Cardiac septum (tissue), 1 donor: ENCODE results near the gene ARSA. TPM values are rescaled to one million over a fixed set of nuclear protein-coding genes. Genes with fewer than 3 reads are reported as not detected.

Experiments used
- DNase-seq: peaks from one replicate; pipeline ENCODE4 v3.0.0-alpha.2; 2020; ENCODE audit warnings: low spot score
- intact Hi-C: fragments of 100-400 bp; cut with DNase I; formaldehyde crosslinking; loops from one replicate; pipeline ENCODE4 v1.14.0; 2022
- total RNA-seq: library from RNA; stranded (reverse); fragmentation: NEBNext Ultra II Directional; extraction: Animal tissue kit (Norgen Biotek cat#: 25700); gene quantifications from one replicate; pipeline ENCODE4 v1.2.1, GENCODE V29; 2021
- donor health status: DM: no; HTN: no; CAD: no.

ARSA gene
- total RNA-seq, 1 donor from 2014 or later = 33.7 TPM

DNA sequence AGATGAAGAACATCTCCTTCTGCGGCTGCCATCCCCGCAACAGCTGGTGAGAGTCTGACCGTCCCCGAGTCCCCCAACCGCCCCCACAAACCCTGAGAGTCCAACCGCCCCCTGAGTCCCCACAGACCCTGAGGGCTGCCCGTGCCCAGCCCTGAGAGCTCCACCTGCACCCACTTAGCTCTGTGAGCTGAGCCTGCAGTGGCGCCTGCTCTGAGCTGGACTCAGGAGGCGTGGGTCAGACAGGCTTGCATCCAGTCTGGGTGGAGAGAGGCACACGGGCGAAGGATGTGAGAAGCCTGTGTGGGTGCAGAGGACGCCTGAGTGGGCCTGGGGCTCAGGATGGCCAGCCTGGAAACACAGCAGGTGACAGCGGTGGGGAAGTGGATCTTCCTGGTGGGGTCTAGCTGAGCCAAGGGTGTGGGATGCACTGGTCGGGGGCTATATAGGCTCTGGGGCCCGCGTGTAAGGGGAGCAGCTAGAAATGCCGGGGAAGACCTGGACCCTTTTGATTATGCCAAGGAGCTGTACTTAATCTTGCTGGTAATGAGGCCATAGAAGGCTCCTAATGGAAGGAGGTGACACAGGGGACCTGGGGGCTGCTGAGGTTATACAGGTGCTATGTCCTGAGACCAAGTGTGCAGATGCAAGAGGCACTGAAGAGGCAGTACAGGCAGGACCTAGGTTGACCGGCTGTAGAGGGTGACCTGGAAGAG, 20.9 kb downstream of the ARSA start:
- intact Hi-C loops = no loop called here
- peak; percentile 43 for DNase-seq

DNA sequence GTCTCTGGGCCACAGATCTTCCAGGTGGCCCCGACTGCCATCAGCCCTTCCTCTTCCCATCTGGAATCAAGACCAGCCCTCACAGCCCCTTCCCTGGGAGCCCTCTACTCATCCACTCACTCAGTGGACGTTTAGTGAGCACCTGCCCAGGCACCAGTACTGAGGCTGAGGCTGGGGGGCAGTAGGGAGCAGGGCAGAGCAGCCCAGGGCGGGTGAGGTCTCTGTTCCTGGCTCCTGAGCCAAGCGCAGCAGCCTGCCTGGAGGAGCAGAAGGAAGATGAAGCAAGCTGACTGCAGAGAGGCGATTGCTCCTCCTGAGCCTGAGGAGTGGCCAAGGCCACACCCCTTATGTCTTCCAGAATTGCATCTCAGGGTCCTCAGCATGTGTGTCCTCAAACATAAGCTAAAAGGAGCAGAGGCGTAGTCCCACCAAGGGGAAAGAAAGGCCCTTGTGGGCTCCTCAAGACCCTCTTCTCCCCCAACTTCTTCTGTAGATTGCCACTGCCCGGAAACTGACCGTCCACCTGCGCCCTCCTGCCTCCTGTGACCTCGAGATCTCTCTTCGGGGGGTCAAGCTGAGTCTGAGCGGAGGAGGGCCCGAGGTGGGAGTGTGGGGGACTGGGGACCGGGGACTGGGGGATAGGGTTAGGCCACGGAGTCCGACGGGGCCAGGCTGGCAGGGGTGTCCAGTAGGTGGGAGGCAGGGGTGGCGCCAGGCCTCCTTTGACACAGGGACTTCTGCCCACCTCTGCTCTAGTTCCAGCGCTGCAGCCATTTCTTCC, 21.6 kb downstream of the ARSA start:
- DNase-seq = peak; percentile 47
- intact Hi-C loops = no loop called here

GRCh38 chr22:50605613-50606074, 22.3 kb downstream of the ARSA start:
- intact Hi-C loops = no loop called here
- peak; percentile 53 for DNase-seq

DNA sequence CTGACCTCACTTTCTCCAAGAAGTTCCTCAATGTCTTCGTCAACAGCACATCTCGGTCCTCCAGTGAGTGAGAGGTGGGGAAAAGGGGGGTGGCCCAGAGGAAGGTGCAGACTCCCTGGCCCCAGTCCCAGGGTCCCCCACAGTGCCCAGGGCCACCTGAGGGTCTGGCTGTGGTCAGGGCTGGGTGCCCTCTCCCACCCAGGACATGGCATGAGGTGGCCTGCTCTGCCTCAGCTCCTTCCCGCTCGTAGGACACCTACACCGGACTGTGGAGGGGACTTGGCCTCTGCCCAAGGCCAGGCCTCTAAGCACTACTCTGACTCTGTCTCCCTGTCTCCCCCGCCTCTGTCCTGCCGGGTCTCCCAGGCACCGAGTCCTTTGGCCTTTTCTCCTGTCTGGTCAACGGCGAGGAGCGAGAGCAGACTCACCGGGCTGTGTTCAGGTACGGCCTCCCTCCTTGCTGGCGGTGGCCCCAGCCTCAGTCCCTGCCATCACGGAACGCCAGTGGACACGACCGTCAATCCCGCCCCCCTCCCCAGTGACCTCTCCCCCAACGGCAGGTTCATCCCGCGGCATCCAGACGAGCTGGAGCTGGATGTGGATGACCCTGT, 22.8 kb downstream of the ARSA start:
- intact Hi-C loops = no loop called here
- DNase-seq = peak; percentile 68

GRCh38 chr22:50604256-50605001, 23.5 kb downstream of the ARSA start:
- DNase-seq = peak; percentile 35
- intact Hi-C loops = no loop called here

GRCh38 chr22:50603511-50604255, 24.3 kb downstream of the ARSA start:
- peak; percentile 51 for DNase-seq
- intact Hi-C loops = no loop called here

- intact Hi-C loops = no loop called here
- peak; percentile 27 for DNase-seq
Observed at GRCh38 chr22:50602338-50602700, 25.6 kb downstream of the ARSA start.

- DNase-seq = peak; percentile 54
- intact Hi-C loops = no loop called here
Observed at GRCh38 chr22:50601669-50602337, 26.1 kb downstream of the ARSA start.

DNA sequence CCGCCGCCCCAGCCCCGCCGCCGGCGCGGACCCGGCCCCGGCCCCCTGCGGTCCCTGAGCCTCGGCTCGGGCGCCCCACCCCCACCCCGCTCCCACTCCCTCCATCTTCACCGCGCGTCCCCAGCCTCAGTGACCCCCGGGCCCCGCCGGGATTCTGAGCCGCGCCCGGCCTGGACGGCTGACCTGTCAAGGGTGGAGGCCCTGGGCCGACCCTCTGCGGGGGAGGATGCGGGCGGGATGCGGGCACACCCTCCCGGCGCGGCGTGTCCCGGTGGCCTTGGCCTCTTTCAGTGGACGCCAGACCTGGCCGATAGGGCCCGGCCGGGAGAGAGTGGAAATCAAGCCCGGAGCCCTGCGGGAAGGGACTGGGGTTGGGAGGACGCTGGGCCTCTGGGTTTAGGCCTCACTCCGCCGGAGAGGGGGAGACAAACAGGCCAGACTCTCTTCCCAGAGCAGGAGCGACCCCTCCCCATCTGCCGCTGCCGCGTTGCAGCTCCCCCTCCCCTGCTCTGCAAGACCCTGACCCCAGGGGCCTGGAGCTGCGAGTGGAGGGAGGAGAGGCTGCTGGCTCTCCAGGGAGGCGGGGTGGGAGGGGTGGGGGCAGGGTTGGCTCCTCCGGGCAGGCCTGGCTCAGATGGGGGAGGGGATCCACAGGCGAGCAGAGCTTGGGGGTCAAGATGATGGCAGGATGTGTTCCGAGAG, 26.8 kb downstream of the ARSA start:
- DNase-seq = peak; percentile 70

GRCh38 chr22:50600538-50600937, 27.4 kb downstream of the ARSA start, which contains the start of gene MAPK8IP2:
MAPK8IP2 (plus strand) TSS chr22:50600793; CDS start chr22:50600819, 26 bp downstream.
- intact Hi-C loops = no loop called here
- peak; percentile 61 for DNase-seq

More for the DNA sequence above, 26.8 kb downstream of the ARSA start:
- intact Hi-C loops = no loop called here

DNA sequence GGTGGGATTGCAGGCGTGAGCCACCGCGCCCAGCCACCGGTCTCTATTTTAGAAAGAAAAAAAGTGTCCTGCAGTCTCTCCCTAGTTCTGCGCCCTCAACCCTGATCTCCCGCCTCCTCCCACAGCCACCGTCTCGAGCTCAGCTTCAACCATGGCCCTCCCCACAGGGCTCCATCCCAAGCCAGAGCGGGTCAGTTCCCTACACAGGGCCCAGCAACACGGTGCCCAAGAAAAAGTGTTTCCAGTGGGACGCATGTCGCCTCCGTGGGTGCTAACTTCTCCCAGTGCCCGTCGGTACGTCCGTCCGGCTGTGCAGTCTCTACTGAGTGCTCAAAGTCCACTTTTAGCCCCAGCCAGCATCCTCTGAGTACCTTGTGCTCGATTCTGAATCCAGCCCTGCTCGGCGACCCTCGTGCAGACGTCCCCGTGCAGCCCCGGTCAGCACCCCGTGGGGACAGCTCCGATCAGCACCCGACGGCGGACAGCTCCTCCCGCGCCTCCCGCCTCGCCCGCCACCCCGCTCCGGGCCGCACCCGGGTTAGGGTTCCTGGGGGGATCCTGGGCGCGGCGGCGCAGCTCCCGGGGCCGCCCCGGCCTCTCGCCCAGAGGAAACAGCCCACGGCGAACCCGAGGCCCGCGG, 28.0 kb downstream of the ARSA start:
- DNase-seq = peak; percentile 82
- intact Hi-C loops = no loop called here

DNA sequence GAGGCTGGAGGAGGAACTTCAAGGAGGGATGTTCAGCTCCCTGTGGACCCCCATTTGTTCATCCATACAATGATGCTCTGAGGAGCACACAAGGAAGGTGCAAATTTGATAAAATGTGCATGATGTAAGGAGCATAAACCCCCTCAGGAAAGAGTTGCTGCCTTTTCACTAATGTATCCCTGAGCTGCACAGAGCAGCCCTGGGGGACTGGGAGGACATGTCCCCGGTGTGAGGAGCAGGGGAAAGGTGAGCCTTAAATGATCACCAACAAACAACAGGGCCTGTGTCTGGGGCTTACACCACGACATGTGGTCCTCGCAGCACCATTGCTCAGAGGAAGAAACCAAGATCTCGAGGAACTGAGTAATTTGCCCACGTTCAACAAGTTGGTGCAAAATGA, 30.9 kb downstream of the ARSA start:
- intact Hi-C loops = no loop called here
- no peak for DNase-seq

DNA sequence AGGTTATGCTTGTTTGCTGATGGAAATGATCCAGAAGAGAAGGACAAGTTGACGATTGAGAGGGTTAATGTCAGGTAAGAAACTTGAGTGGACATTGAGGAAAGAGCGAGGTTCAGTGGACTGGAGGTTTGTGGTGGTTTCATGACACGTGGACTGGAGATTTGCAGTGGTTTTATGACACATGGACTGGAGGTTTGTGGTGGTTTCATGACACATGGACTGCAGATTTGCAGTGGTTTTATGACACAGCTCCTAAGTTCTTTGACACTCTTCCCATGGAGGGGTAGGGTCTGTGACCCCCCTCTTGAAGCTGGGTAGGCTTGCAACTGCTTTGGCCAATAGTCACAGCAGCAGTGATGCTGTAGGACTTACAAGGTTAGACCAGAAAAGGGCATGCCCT, 32.8 kb downstream of the ARSA start:
- intact Hi-C loops = no loop called here
- peak; percentile 24 for DNase-seq

DNA sequence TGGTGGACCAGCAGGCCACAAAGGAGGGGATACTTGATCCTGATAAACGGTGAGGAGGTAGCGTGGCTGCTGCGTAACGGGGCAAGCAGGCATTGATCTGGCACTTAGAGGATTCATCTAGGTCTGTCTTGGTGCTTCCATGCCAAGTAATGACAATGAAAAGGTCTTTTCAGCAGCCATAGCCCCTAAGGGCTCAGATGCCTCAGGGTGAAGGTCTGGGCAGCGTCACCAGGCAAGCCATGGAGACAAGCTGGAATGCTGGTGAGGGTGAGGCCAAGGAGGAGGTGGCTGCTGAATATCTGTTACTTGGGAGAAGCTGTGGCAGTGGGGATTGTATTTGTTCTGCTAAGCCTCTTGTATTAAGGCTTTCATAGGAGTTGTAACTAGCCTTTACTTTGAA, 40.5 kb downstream of the ARSA start:
- DNase-seq = no peak

GRCh38 chr22:50586416-50586815, 41.5 kb downstream of the ARSA start:
- intact Hi-C loops = no loop called here
- no peak for DNase-seq

More for the DNA sequence above, 40.5 kb downstream of the ARSA start:
- intact Hi-C loops = no loop called here

- intact Hi-C loops = no loop called here
- DNase-seq = no peak
Observed at GRCh38 chr22:50585781-50586180, 42.2 kb downstream of the ARSA start.

DNA sequence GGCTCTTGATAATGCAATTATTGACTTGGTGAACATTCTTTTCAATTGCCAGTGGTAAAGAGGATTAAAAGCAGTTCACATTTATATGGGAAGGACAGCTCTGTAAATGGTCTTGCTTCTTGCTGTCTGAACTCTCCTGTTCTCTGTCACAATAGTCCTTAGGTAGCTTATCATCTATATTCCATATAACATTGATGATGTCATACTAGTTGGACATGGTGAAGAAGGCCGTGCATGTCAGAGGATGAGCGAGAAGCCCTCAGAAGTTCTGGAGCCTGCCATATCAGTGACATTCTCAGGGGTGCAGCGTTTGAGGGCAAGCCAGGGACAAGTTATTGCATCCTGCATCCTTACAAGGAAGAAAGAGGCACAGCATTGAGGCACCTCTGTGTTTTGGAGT, 42.7 kb downstream of the ARSA start:
- DNase-seq = no peak

More for the DNA sequence above, 42.7 kb downstream of the ARSA start:
- intact Hi-C loops = no loop called here
